K562 (cell line): ENCODE data around the gene RBMS3. TPM values are rescaled to one million over a fixed set of nuclear protein-coding genes. Genes with fewer than 3 reads are reported as not detected.

ENCODE experiments used
- ATAC-seq: fragments of 200-7000 bp; cut with Tn5 transposase; 3 replicates; pipeline ENCODE4 v1.9.1; 2020; ENCODE audit warnings: moderate library complexity
- BruUV-seq: library from RNA; stranded (reverse); fragments of 400-500 nt; replicated peaks from 2 replicates; lab custom pipeline; 2021; lab: Mats Ljungman, UMichigan
- CTCF ChIA-PET: fragments of 300-600 bp; formaldehyde crosslinking; extraction: SDS; loops from one replicate; lab custom pipeline; 2021; ENCODE audit warnings: low intra/inter-chr PET ratio; lab: Yijun Ruan, JAX
- POLR2A ChIA-PET: fragments of 300-600, 350-650 bp; sonication (Branson Sonifier 250); formaldehyde crosslinking; extraction: SDS; loops from one replicate; lab custom pipeline; 2021; ENCODE audit warnings: antibody characterized with exemption, inconsistent platforms; lab: Yijun Ruan, JAX
- DNase-seq, 4 experiments: peaks; one replicate each; pipeline versions ENCODE4 v3.0.0 to v3.0.0-alpha.2; 2011 to 2018; ENCODE audit warnings: low spot score in 3 of 4, mixed read lengths in 3 of 4; ENCODE audit errors: extremely low read depth in 1 of 4
- FAIRE-seq: peaks from 2 replicates; lab custom pipeline; 2011; peaks lifted over from hg19 to GRCh38; lab: Jason Lieb, UNC
- H2AFZ ChIP-seq: 2 replicates; pipeline ENCODE4 v1.6.0; 2011; ENCODE audit warnings: low read depth, low read length, control low read depth, inconsistent platforms
- H3K27ac ChIP-seq: fragments of 200-600 bp; 3 replicates; pipeline ENCODE4 v1.8.0; 2011; ENCODE audit warnings: low read depth, mild to moderate bottlenecking, control low read depth, inconsistent platforms, low read length, moderate library complexity, mixed read lengths; ENCODE audit errors: extremely low read depth
- H3K27me3 ChIP-seq, 2 experiments: fragments of 300-600 bp in 1 of 2; 2 replicates in 1 of 2; 3 replicates in 1 of 2; pipeline versions ENCODE4 v1.6.0 to v1.8.0; 2011; ENCODE audit warnings: inconsistent platforms in 2 of 2, low read length in 2 of 2, mild to moderate bottlenecking in 1 of 2, mixed read lengths in 1 of 2, moderate library complexity in 1 of 2; ENCODE audit not compliant: control insufficient read depth in 2 of 2, insufficient read depth in 2 of 2
- H3K36me3 ChIP-seq: fragments of 300-600 bp; 3 replicates; pipeline ENCODE4 v1.8.0; 2011; ENCODE audit warnings: mild to moderate bottlenecking, low read length, inconsistent platforms; ENCODE audit not compliant: control insufficient read depth, insufficient read depth
- H3K4me1 ChIP-seq, 2 experiments: fragments of 200-600 bp in 1 of 2; replicated peaks in 1 of 2; 2 replicates in 1 of 2; 3 replicates in 1 of 2; pipeline versions ENCODE4 v1.5.1 to v1.8.0; 2011; ENCODE audit warnings: inconsistent platforms in 2 of 2, low read length in 2 of 2, mild to moderate bottlenecking in 1 of 2, mixed read lengths in 1 of 2, moderate library complexity in 1 of 2; ENCODE audit not compliant: control insufficient read depth in 2 of 2, insufficient read depth in 2 of 2
- H3K4me2 ChIP-seq: 2 replicates; pipeline ENCODE4 v1.6.1; 2011; ENCODE audit warnings: low read length, control low read depth, inconsistent platforms, mixed read lengths; ENCODE audit not compliant: insufficient read depth
- H3K4me3 ChIP-seq: fragments of 200-600 bp; sonication (generic), shearing (Covaris generic); 2 replicates; pipeline ENCODE4 v1.5.1; 2016; ENCODE audit warnings: control low read depth, inconsistent platforms
- H3K79me2 ChIP-seq: fragments of 200-600 bp; 3 replicates; pipeline ENCODE4 v1.8.0; 2011; ENCODE audit warnings: low read length, inconsistent platforms; ENCODE audit not compliant: control insufficient read depth, insufficient read depth
- H3K9ac ChIP-seq, 2 experiments: 2 replicates each; pipeline versions ENCODE4 v1.6.0 to v1.6.1; 2011; ENCODE audit warnings: low read depth in 2 of 2, low read length in 2 of 2, control low read depth in 1 of 2, inconsistent platforms in 1 of 2, mild to moderate bottlenecking in 1 of 2, mixed read lengths in 1 of 2; ENCODE audit not compliant: insufficient read depth in 1 of 2
- H3K9me1 ChIP-seq: one replicate; pipeline ENCODE4 v1.6.0; 2011; ENCODE audit warnings: inconsistent platforms, mild to moderate bottlenecking, low read length, moderate library complexity; ENCODE audit not compliant: control insufficient read depth, insufficient read depth
- H3K9me3 ChIP-seq: replicated peaks from 2 replicates; pipeline ENCODE4 v1.5.1; 2011; ENCODE audit warnings: low read depth, low read length, inconsistent platforms; ENCODE audit not compliant: control insufficient read depth, insufficient read depth
- H4K20me1 ChIP-seq: replicated peaks from 2 replicates; pipeline ENCODE4 v1.6.1; 2011; ENCODE audit warnings: low read length, inconsistent platforms, mixed read lengths; ENCODE audit not compliant: control insufficient read depth, insufficient read depth
- ELK3 ChIP-seq: fragments of 450-650 bp; formaldehyde crosslinking; IDR thresholded peaks from 2 replicates; pipeline ENCODE4 v1.4.0; 2020; ENCODE audit warnings: mild to moderate bottlenecking
- LARP7 ChIP-seq: fragments of 450-650 bp; IDR thresholded peaks from 2 replicates; pipeline ENCODE4 v1.6.1; 2016
- NFIC ChIP-seq: fragments of 450-650 bp; IDR thresholded peaks from 2 replicates; pipeline ENCODE4 v1.6.1; 2017; ENCODE audit warnings: mild to moderate bottlenecking, inconsistent platforms
- PBX2 ChIP-seq, 2 experiments: IDR thresholded peaks in 1 of 2; conservative IDR thresholded peaks in 1 of 2; 2 replicates each; pipeline ENCODE4 v1.6.1; 2016; ENCODE audit warnings: low read depth in 2 of 2, mild to moderate bottlenecking in 1 of 2, missing compliant biosample characterization in 1 of 2, missing genetic modification characterization in 1 of 2, moderate library complexity in 1 of 2
- ZBTB49 ChIP-seq: sonication (generic); formaldehyde crosslinking; IDR thresholded peaks from 2 replicates; pipeline ENCODE4 v1.8.0; 2022; ENCODE audit warnings: missing genetic modification reagents, mild to moderate bottlenecking, borderline replicate concordance
- ZHX1 ChIP-seq: fragments of 150-350 bp; conservative IDR thresholded peaks from 2 replicates; pipeline ENCODE4 v1.6.1; 2014; ENCODE audit warnings: low read length
- ZNF644 ChIP-seq: fragments of 200-800 bp; sonication (Bioruptor generic); IDR thresholded peaks from 2 replicates; pipeline ENCODE4 v1.6.1; 2016; ENCODE audit warnings: low read depth, missing genetic modification characterization, missing compliant biosample characterization
- ZNF77 ChIP-seq: fragments of 250-450 bp; sonication (Bioruptor Pico); IDR thresholded peaks from 2 replicates; pipeline ENCODE4 v1.5.0; 2020
- WGBS: fragments of 100-300 bp; shearing (Covaris generic); methylation state at CpG from one replicate; pipeline ENCODE4 v1.1.6; 2016; ENCODE audit warnings: low coverage, mixed read lengths; ENCODE audit not compliant: insufficient coverage; ENCODE audit errors: missing lambda C conversion rate; 5-methylcytosine and 5-hydroxymethylcytosine counted together
- in situ Hi-C: fragments of 300-500 bp; cut with MboI; formaldehyde crosslinking; loops from 4 replicates; pipeline ENCODE4 v1.15.0; 2018; ENCODE audit warnings: inconsistent platforms, mixed read lengths
- intact Hi-C: fragments of 100-400 bp; cut with micrococcal nuclease; formaldehyde crosslinking; loops from 2 replicates; pipeline ENCODE4 v1.14.2; 2022
- polyA plus RNA-seq, 8 experiments: library from polyadenylated mRNA; depleted of rRNA in 4 of 8; stranded (reverse) in 5 of 8; unstranded in 3 of 8; fragments of >200 nt; fragmentation: Nextera tagmentation in 2 of 8; fragmentation: Illumina TruSeq in 1 of 8; extraction: Ambion mirVana in 2 of 8; extraction: Trizol in 1 of 8; gene quantifications; 2 replicates each; pipeline versions ENCODE4 v1.2.1 to v1.2.3, GENCODE V29; 2011 to 2014; ENCODE audit warnings: inconsistent platforms in 1 of 8, missing spikeins in 1 of 8
- total RNA-seq, 7 experiments: library from RNA; depleted of rRNA in 6 of 7; stranded (reverse); fragments of >200 nt in 6 of 7; fragmentation: Illumina TruSeq in 2 of 7; extraction: Trizol in 2 of 7; gene quantifications; 2 replicates each; pipeline versions ENCODE4 v1.2.1 to v1.2.3, GENCODE V29; 2011 to 2021; ENCODE audit warnings: low replicate concordance in 1 of 7

Gene RBMS3
- total and polyA plus RNA-seq, 9 of the 15 experiments (the other 6 are each of a cell fraction or from before 2014, with no cell fraction given), result 0.20 TPM; not detected in 8

- no peak for TF ChIP-seq ZHX1
These were observed 167.2 kb downstream of the RBMS3 start (continued) for GRCh38 chr3:29447946-29448627.

- H4K20me1 ChIP-seq, result no peaks in the 10 kb centered on the region
- no peaks in the 10 kb centered on the region for H3K36me3 ChIP-seq
- WGBS, result 2% methylated on average over 3 of the region's 3 CpGs
- no peak overlapping the region for H2AFZ ChIP-seq
- H3K79me2 ChIP-seq, result no peaks in the 10 kb centered on the region
- no peaks in the 10 kb centered on the region for H3K9me1 ChIP-seq
- POLR2A ChIA-PET, result no interaction called here
- no peak overlapping the region for H3K9ac ChIP-seq
- intact Hi-C loops (no loop called here), in situ Hi-C loops (no loop called here)
- BruUV-seq, result no TSS peak
- ATAC-seq, result no peak
- CTCF ChIA-PET, result no interaction called here
- H3K9me3 ChIP-seq, result no peaks in the 10 kb centered on the region; the same call in 1 of the 2 replicates
- FAIRE-seq, result peak; percentile 23
- H3K4me3 ChIP-seq, result no peak overlapping the region
- no peak for DNase-seq
- no peaks in the 10 kb centered on the region for H3K27me3 ChIP-seq
- no peak overlapping the region for H3K27ac ChIP-seq
- H3K4me2 ChIP-seq, result no peak overlapping the region
- no peaks in the 10 kb centered on the region for H3K4me1 ChIP-seq
- no peak for TF ChIP-seq ZNF77
- TF ChIP-seq NFIC, result no peak
- TF ChIP-seq ZBTB49 (CRISPR knock-in tag), result no peak
- TF ChIP-seq LARP7, result no peak
- TF ChIP-seq PBX2 (CRISPR knock-in tag; IDR thresholded peaks at IDR 0.05; ENCODE audit: low read depth), result no peak
- TF ChIP-seq PBX2 (tag; conservative IDR thresholded peaks at IDR 0.05; ENCODE audit: low read depth), result no peak
- TF ChIP-seq ZNF644 (tag), result no peak
- TF ChIP-seq ELK3 (CRISPR knock-in tag), result no peak
These were observed 171.0 kb downstream of the RBMS3 start for GRCh38 chr3:29451920-29452319.
